DOHH2 (cell line): Measurements from ENCODE around the gene IARS2.

ENCODE experiments used
- EZH2phosphoT487 ChIP-seq: fragments of 200-600 bp; sonication (generic); IDR thresholded peaks from 2 replicates; pipeline ENCODE4 v1.6.1; 2017; ENCODE audit warnings: borderline replicate concordance, mild to moderate bottlenecking, antibody characterized with exemption, low read length, moderate library complexity, mixed read lengths
- TF ChIP-seq, protein P1 (sequence below): fragments of 200-600 bp; sonication (generic); IDR thresholded peaks from one replicate; pipeline ENCODE4 v1.5.1; 2014; ENCODE audit warnings: antibody characterized with exemption, mild to moderate bottlenecking, low read depth, low read length; ENCODE audit not compliant: poor library complexity, severe bottlenecking

DNA sequence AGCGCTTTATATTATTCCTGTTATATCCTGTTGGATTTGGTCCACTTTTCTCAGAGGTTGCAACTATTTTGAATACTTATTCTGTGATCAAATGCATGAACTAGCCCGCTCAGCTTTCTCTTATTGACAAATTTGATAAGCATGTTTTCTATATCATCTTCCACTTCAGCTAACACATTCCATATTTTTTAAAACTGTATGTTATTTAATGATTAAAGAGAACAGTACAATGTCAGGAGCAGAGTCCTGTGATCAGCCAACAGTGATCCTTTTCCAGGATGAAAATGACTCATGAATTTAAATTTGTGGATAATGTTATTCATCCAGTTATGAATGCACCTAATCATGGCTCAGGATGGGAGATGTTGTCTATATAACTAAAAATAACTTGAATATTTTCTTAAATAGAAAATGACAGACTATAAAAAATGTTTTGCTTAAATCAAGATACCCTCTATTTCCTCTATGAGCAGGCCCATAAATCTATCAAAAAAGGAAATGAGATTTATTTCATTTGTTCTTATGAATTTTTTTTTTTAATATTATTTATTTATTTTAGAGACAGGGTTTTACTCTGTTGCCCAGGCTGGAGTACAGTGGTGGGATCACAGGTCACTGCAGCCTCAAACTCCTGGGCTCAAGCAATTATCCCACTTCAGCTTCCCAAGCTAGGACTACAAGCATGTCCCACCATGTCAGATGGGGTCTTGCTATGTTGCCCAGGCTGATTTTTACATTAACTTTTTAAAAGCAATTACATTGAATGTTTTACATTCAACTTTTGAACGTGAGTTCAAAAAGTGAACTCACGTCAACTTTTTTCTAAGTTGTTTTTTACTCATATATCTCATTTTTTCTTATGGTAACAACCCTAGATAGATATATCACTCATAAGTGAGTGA, 16.8 kb upstream of the IARS2 start:
- TF ChIP-seq, protein P1, sequence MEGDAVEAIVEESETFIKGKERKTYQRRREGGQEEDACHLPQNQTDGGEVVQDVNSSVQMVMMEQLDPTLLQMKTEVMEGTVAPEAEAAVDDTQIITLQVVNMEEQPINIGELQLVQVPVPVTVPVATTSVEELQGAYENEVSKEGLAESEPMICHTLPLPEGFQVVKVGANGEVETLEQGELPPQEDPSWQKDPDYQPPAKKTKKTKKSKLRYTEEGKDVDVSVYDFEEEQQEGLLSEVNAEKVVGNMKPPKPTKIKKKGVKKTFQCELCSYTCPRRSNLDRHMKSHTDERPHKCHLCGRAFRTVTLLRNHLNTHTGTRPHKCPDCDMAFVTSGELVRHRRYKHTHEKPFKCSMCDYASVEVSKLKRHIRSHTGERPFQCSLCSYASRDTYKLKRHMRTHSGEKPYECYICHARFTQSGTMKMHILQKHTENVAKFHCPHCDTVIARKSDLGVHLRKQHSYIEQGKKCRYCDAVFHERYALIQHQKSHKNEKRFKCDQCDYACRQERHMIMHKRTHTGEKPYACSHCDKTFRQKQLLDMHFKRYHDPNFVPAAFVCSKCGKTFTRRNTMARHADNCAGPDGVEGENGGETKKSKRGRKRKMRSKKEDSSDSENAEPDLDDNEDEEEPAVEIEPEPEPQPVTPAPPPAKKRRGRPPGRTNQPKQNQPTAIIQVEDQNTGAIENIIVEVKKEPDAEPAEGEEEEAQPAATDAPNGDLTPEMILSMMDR = no peak
- no peak for TF ChIP-seq EZH2phosphoT487
